GM21529 (cell line): ENCODE data around the gene ARHGAP23.

Experiments used
- ATAC-seq: cut with Tn5 transposase; IDR thresholded peaks from one replicate; pipeline ENCODE4 v1.9.1; 2021; ENCODE audit not compliant: unreplicated experiment

The ARHGAP23 gene, protein sequence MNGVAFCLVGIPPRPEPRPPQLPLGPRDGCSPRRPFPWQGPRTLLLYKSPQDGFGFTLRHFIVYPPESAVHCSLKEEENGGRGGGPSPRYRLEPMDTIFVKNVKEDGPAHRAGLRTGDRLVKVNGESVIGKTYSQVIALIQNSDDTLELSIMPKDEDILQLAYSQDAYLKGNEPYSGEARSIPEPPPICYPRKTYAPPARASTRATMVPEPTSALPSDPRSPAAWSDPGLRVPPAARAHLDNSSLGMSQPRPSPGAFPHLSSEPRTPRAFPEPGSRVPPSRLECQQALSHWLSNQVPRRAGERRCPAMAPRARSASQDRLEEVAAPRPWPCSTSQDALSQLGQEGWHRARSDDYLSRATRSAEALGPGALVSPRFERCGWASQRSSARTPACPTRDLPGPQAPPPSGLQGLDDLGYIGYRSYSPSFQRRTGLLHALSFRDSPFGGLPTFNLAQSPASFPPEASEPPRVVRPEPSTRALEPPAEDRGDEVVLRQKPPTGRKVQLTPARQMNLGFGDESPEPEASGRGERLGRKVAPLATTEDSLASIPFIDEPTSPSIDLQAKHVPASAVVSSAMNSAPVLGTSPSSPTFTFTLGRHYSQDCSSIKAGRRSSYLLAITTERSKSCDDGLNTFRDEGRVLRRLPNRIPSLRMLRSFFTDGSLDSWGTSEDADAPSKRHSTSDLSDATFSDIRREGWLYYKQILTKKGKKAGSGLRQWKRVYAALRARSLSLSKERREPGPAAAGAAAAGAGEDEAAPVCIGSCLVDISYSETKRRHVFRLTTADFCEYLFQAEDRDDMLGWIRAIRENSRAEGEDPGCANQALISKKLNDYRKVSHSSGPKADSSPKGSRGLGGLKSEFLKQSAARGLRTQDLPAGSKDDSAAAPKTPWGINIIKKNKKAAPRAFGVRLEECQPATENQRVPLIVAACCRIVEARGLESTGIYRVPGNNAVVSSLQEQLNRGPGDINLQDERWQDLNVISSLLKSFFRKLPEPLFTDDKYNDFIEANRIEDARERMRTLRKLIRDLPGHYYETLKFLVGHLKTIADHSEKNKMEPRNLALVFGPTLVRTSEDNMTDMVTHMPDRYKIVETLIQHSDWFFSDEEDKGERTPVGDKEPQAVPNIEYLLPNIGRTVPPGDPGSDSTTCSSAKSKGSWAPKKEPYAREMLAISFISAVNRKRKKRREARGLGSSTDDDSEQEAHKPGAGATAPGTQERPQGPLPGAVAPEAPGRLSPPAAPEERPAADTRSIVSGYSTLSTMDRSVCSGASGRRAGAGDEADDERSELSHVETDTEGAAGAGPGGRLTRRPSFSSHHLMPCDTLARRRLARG (N-terminal part only)

GRCh38 chr17:38428112-38428642 lies at the start of gene ARHGAP23:
TSS of gene ARHGAP23 (plus strand) at chr17:38428464. CDS start at chr17:38428486, 22 bp downstream.
- ATAC-seq: no peak

DNA sequence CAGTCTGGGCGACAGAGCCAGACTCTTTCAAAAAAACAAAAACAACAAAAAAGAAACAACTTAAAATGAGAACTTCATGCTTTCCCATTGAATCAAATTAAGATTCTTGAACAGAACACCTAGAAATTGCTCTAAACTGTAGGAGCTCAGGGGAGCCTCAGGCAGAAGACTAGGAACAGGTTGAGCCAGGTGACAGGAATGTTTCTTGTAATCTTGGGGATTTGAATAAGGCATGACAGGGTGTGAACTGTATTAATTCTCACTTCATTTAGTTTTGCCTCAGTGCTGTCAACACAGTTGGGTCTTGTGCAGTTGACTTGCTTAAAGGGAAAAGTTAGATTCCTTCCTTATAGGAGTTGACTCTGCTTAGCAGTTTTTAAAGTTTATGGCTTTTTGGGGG lies 48.8 kb upstream of the ARHGAP23 start:
- no peak for ATAC-seq

DNA sequence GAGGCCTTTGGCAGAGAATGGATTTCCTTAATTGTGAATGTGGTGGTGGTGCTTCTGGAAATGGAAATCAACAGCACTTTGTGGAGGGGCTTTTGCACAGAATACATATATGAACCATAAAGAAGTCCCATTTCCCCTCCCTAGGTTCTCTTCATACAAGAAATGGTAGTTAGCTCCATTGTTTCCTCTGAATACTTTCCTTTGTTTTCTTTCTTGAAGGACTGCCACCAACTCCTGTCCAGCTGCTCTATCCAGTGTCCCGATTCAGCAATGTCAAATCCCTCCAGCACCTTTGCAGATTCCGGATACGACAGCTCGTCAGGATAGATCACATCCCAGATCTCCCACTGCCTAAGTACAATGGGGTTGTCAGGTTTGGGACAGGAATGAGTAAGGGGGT lies 33.2 kb upstream of the ARHGAP23 start:
- no peak for ATAC-seq

GRCh38 chr17:38397227-38397626 lies 31.0 kb upstream of the ARHGAP23 start:
- ATAC-seq: no peak

- ATAC-seq: no peak
Observed at GRCh38 chr17:38400286-38400685, 28.0 kb upstream of the ARHGAP23 start.

- no peak for ATAC-seq
Observed at GRCh38 chr17:38401459-38401858, 26.8 kb upstream of the ARHGAP23 start.

- ATAC-seq: no peak
Observed at GRCh38 chr17:38402897-38403296, 25.4 kb upstream of the ARHGAP23 start.

DNA sequence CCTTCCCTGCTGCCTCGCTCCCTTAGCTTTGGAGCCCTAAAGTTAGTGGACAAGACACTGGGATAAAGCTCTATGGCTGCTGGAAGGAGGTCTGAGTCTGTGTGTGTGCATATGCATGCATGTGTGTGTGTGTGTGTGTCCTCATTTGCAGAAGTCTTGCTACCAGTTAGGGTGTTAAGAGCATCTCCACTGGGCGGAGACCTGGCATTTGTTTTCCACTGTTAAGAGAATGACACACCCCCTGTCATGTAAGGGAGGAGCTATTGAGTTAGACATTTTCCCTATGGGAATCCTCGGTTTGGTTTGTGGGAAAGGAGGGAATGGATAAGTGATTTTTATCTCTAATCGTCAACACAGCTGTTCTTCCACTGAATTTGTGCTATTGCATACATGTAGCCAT lies 24.8 kb upstream of the ARHGAP23 start:
- ATAC-seq: no peak

GRCh38 chr17:38404174-38404943 lies 23.9 kb upstream of the ARHGAP23 start:
- no peak for ATAC-seq

GRCh38 chr17:38405654-38406053 lies 22.6 kb upstream of the ARHGAP23 start:
- ATAC-seq: no peak

- no peak for ATAC-seq
Observed at GRCh38 chr17:38410201-38410600, 18.1 kb upstream of the ARHGAP23 start.

DNA sequence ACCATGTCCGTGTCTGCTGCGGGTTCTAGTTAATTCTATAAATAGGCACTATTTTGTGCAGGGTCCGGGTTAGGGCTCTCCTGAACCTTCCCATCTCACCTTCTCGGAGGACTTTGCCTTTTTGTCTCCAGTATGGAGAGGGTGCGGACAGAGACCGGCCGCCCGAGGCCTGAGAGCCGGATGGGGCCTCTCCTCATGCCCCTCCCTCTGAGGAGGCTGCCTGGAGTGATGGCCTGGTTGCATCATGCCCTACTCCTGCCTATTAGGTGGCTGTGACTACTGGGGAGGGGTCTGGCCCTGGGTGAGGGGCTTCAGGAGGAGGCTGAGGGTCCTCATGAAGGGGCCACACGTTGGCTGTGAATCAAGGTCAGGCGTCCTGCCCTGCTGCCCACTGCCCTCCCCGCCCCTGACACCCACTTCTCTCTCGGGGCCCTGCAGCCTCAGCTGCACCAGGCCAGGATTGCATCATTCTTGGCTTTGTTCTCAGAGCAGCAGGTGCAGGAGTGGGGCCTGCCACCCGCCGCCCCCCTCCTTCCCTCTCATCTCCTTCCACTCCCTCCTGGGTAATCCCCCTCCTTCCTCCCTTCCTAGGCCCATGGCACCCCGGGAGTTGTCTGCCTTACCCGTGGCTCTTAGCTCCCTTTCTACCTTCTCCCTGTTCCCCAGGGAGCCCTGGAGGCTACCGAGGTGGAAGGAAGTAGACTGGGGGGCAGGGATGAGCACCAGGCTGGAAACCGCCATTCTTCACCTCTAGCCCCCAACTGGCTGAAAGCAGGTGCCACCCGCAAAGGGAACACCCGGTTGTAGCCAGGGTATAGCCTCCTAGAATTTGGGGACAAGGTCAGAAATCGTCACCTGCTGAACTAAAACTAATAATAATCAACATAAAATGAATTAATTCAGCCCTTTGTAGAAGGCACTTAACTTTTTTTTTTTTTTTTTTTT lies 12.7 kb upstream of the ARHGAP23 start:
- peak; percentile 46 for ATAC-seq

- ATAC-seq: no peak
Observed at GRCh38 chr17:38416840-38417209, 11.4 kb upstream of the ARHGAP23 start.

DNA sequence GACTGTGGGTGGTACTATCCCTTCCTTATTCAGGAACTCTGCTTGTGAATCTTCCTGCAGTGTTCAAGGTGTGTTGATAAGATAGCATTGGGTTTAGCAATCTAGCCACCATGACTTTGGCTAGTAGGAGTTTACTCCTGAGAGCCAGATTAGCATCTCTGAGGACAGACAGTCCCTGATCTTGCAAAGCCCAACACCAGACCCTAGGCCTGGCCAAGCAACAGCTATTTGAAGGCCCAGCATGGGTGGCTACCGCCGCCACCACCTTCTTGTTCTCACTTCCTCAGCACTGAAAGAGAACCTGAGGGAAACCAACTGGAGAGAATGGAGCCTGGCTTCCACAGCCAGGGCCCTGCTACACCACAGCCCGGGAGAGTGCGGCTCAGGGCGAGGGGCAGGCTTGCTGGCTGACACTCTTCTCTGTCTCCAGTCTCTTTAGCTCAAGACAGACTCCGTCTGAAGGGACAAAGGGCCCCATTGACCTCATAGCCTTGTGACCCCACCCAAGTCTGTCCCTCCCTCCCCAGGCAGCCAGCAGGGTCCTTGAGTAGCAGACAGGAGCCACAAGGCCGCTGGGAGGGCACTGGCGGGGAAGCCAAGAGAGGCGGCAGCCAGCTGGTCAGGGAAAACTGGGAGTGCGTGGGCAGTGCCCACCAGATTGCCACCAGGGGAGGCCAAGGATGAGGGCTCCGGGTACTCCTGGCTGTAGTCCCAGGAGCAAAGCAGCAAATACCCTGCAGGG lies 10.9 kb upstream of the ARHGAP23 start:
- ATAC-seq: no peak

DNA sequence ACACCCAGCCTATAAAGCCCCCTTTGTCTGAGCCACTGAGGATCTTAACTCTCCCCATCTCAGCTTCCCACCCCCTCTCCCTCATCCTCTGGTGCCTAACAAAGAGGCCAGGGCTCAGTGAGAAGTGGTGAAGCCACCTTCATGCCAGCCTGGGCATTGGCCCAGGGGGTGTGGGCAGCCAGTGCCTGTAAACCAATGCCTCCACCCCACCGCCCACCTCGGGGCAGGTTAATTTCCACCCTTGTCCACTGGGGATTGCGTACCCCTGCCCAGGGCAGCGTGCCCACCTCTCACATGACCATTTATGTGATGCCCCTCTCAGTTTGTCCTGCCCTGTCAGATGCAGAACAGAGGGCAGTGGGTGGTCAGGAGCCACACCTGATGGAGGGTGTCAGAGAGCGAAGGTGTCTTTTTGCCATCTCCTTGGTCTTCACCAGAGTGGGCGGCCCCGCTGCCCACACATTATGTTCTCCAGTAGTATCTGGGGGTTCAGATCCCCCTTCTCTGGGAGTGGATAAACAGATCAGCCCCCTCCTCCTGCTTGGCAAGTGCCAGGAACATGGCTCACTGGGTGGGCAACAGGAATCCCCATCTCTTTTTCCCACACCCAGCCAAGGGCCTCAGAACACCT lies 10.1 kb upstream of the ARHGAP23 start:
- ATAC-seq: no peak

- no peak for ATAC-seq
Observed at GRCh38 chr17:38418693-38419507, 9.4 kb upstream of the ARHGAP23 start.

- no peak for ATAC-seq
Observed at GRCh38 chr17:38419508-38419981, 8.7 kb upstream of the ARHGAP23 start.
